ENCODE measurements around the gene ANXA2.
"Not testable (repeated sequence)": the region's sequence is repeated elsewhere in the genome, so short reads cannot be mapped to it uniquely, and the experiment has no call there.

Gene ANXA2

GRCh38 chr15:60345598-60345997 is 52.2 kb downstream of the ANXA2 start:
- H3K4me2 ChIP-seq = no peak overlapping the region
- peaks cover 28 to 63% (median 53%) of the 10 kb centered on the region in 11 experiments for H3K36me3 ChIP-seq
- no peak overlapping the region for H3K4me3 ChIP-seq
- H3K9ac ChIP-seq = no peak overlapping the region
- H3K27ac ChIP-seq = no peak overlapping the region
- H3K9me3 ChIP-seq (replicated peaks in 1 of 11) = peaks cover 0 to 12% (median 0%) of the 10 kb centered on the region in 11 experiments; a peak in 1 of 22 replicates
- no peaks in the 10 kb centered on the region for H3K27me3 ChIP-seq
- peaks cover 0 to 88% (median 7%) of the 10 kb centered on the region in 11 experiments; a peak in 13 of 22 replicates for H4K20me1 ChIP-seq
- no peak for TF ChIP-seq Cebpa-rat (IDR thresholded peaks at IDR 0.05)
- H3K4me1 ChIP-seq = peaks cover 0 to 15% (median 5%) of the 10 kb centered on the region in 10 experiments; a peak in 10 of 20 replicates

- peaks cover 0 to 87% (median 4%) of the 10 kb centered on the region in 11 experiments; a peak in 9 of 22 replicates for H4K20me1 ChIP-seq
- H3K9ac ChIP-seq = no peak overlapping the region
- H3K27ac ChIP-seq = no peak overlapping the region
These were observed 52.8 kb downstream of the ANXA2 start for GRCh38 chr15:60344987-60345386.

GRCh38 chr15:60344461-60344860 is 53.3 kb downstream of the ANXA2 start:
- Histone ChIP-seq H3K36me3 (peaks cover 28 to 57% (median 47%) of the 10 kb centered on the region in 11 experiments), H3K9ac (no peak overlapping the region), H3K27me3 (no peaks in the 10 kb centered on the region), H3K4me3 (no peak overlapping the region), H3K27ac (no peak overlapping the region), H3K9me3 (replicated peaks in 1 of 11) (peaks cover 0 to 12% (median 0%) of the 10 kb centered on the region in 11 experiments; a peak in 1 of 22 replicates), H4K20me1 (peaks cover 0 to 86% (median 4%) of the 10 kb centered on the region in 11 experiments; a peak in 9 of 22 replicates), H3K4me1 (peaks cover 0 to 15% (median 0%) of the 10 kb centered on the region in 10 experiments; a peak in 4 of 20 replicates), H3K4me2 (no peak overlapping the region)
- no peak for TF ChIP-seq Cebpa-rat (IDR thresholded peaks at IDR 0.05)

More at GRCh38 chr15:60344987-60345386, 52.8 kb downstream of the ANXA2 start:
- Histone ChIP-seq H3K4me1 (peaks cover 0 to 15% (median 0%) of the 10 kb centered on the region in 10 experiments; a peak in 4 of 20 replicates), H3K27me3 (no peaks in the 10 kb centered on the region), H3K36me3 (peaks cover 28 to 57% (median 48%) of the 10 kb centered on the region in 11 experiments), H3K4me2 (no peak overlapping the region), H3K4me3 (no peak overlapping the region), H3K9me3 (replicated peaks in 1 of 11) (peaks cover 0 to 12% (median 0%) of the 10 kb centered on the region in 11 experiments; a peak in 1 of 22 replicates)
- no peak for TF ChIP-seq Cebpa-rat (IDR thresholded peaks at IDR 0.05)

- H3K9me3 ChIP-seq (replicated peaks in 1 of 11) = peaks cover 0 to 12% (median 0%) of the 10 kb centered on the region in 11 experiments; a peak in 1 of 22 replicates
- no peaks in the 10 kb centered on the region for H3K27me3 ChIP-seq
- TF ChIP-seq Cebpa-rat (IDR thresholded peaks at IDR 0.05) = no peak
- peak overlapping the region in 5 of 11 experiments; percentile 1 to 38 (median 21); a peak in 4 of 22 replicates for H3K4me2 ChIP-seq
- H3K9ac ChIP-seq = no peak overlapping the region
- H3K36me3 ChIP-seq = peaks cover 24 to 46% (median 37%) of the 10 kb centered on the region in 11 experiments
- no peak overlapping the region for H3K27ac ChIP-seq
- H3K4me1 ChIP-seq = peaks cover 0 to 15% (median 0%) of the 10 kb centered on the region in 10 experiments; a peak in 4 of 20 replicates
- H3K4me3 ChIP-seq = no peak overlapping the region
- peaks cover 0 to 75% (median 4%) of the 10 kb centered on the region in 11 experiments; a peak in 9 of 22 replicates for H4K20me1 ChIP-seq
These were observed 54.4 kb downstream of the ANXA2 start for GRCh38 chr15:60343221-60343970.

GRCh38 chr15:60340207-60340921 is 57.4 kb downstream of the ANXA2 start:
- H3K4me2 ChIP-seq = no peak overlapping the region
- no peak overlapping the region for H3K9ac ChIP-seq
- H3K4me1 ChIP-seq = peaks cover 0 to 15% (median 0%) of the 10 kb centered on the region in 10 experiments; a peak in 4 of 20 replicates
- H3K36me3 ChIP-seq = peaks cover 0 to 16% (median 7%) of the 10 kb centered on the region in 11 experiments; a peak in 17 of 22 replicates
- no peak overlapping the region for H3K27ac ChIP-seq
- no peak for TF ChIP-seq Cebpa-rat (IDR thresholded peaks at IDR 0.05)
- peaks cover 0 to 12% (median 0%) of the 10 kb centered on the region in 11 experiments; a peak in 1 of 22 replicates for H3K9me3 ChIP-seq (replicated peaks in 1 of 11)
- no peaks in the 10 kb centered on the region for H3K27me3 ChIP-seq
- H3K4me3 ChIP-seq = no peak overlapping the region
- H4K20me1 ChIP-seq = peaks cover 0 to 45% (median 0%) of the 10 kb centered on the region in 11 experiments; a peak in 7 of 22 replicates

- Histone ChIP-seq H3K9me3 (replicated peaks in 1 of 11) (peaks cover 0 to 12% (median 0%) of the 10 kb centered on the region in 11 experiments; a peak in 1 of 22 replicates), H3K27ac (no peak overlapping the region), H3K4me3 (no peak overlapping the region), H3K27me3 (no peaks in the 10 kb centered on the region), H3K36me3 (peaks cover 0 to 5% (median 0%) of the 10 kb centered on the region in 11 experiments; a peak in 1 of 22 replicates), H3K4me2 (no peak overlapping the region), H3K9ac (no peak overlapping the region), H3K4me1 (peaks cover 0 to 14% (median 0%) of the 10 kb centered on the region in 10 experiments; a peak in 4 of 20 replicates), H4K20me1 (peaks cover 0 to 33% (median 0%) of the 10 kb centered on the region in 11 experiments; a peak in 6 of 22 replicates)
- TF ChIP-seq Cebpa-rat (IDR thresholded peaks at IDR 0.05) = no peak
These were observed 58.5 kb downstream of the ANXA2 start for GRCh38 chr15:60339236-60339635.

GRCh38 chr15:60338810-60339209 is 59.0 kb downstream of the ANXA2 start:
- H3K9me3 ChIP-seq (replicated peaks in 1 of 11) = peaks cover 0 to 12% (median 0%) of the 10 kb centered on the region in 11 experiments; a peak in 1 of 22 replicates
- no peak overlapping the region for H3K9ac ChIP-seq
- no peaks in the 10 kb centered on the region for H3K27me3 ChIP-seq
- no peak overlapping the region for H3K27ac ChIP-seq
- no peak for TF ChIP-seq Cebpa-rat (IDR thresholded peaks at IDR 0.05)
- 0 out of 22 replicates have a peak, but pooled peaks cover 0 to under 1% (median 0%) of the 10 kb centered on the region in 11 experiments for H3K36me3 ChIP-seq
- H3K4me1 ChIP-seq = peaks cover 0 to 10% (median 0%) of the 10 kb centered on the region in 10 experiments; a peak in 4 of 20 replicates
- peaks cover 0 to 29% (median 0%) of the 10 kb centered on the region in 11 experiments; a peak in 5 of 22 replicates for H4K20me1 ChIP-seq
- H3K4me2 ChIP-seq = no peak overlapping the region
- no peak overlapping the region for H3K4me3 ChIP-seq

GRCh38 chr15:60337076-60337475 is 60.7 kb downstream of the ANXA2 start:
- no peak overlapping the region for H3K9ac ChIP-seq
- H3K36me3 ChIP-seq = no peaks in the 10 kb centered on the region
- no peak overlapping the region for H3K4me3 ChIP-seq
- H4K20me1 ChIP-seq = peaks cover 0 to 12% (median 0%) of the 10 kb centered on the region in 11 experiments; a peak in 3 of 22 replicates
- no peak overlapping the region for H3K27ac ChIP-seq
- no peak overlapping the region for H3K4me2 ChIP-seq
- H3K9me3 ChIP-seq (replicated peaks in 1 of 11) = no peaks in the 10 kb centered on the region
- peaks cover 0 to 7% (median 0%) of the 10 kb centered on the region in 10 experiments; a peak in 1 of 20 replicates for H3K4me1 ChIP-seq
- TF ChIP-seq Cebpa-rat (IDR thresholded peaks at IDR 0.05) = no peak
- no peaks in the 10 kb centered on the region for H3K27me3 ChIP-seq

GRCh38 chr15:60335296-60335695 is 62.5 kb downstream of the ANXA2 start:
- H3K27me3 ChIP-seq; H3K4me2 ChIP-seq; H3K27ac ChIP-seq; H3K9me3 ChIP-seq (replicated peaks in 1 of 11); H3K36me3 ChIP-seq; H3K4me3 ChIP-seq; H3K4me1 ChIP-seq; H4K20me1 ChIP-seq; H3K9ac ChIP-seq: not testable (repeated sequence)
